Type B pancreatic cell (in vitro differentiated cells): ENCODE results near the gene ICA1. TPM values are rescaled to one million over a fixed set of nuclear protein-coding genes. Genes with fewer than 3 reads are reported as not detected.

Source experiments
- DNase-seq: peaks from one replicate; pipeline ENCODE4 v3.0.0; 2021; ENCODE audit warnings: mixed read lengths; ENCODE audit not compliant: unreplicated experiment; ENCODE audit errors: extremely low spot score
- H3K27ac Mint-ChIP-seq: 2 replicates; pipeline ENCODE4 v1.8.0; 2021; ENCODE audit warnings: mild to moderate bottlenecking, mixed read lengths
- H3K27me3 Mint-ChIP-seq: 2 replicates; pipeline ENCODE4 v1.8.0; 2021; ENCODE audit warnings: mixed read lengths
- H3K36me3 Mint-ChIP-seq: 2 replicates; pipeline ENCODE4 v1.8.0; 2021; ENCODE audit warnings: mixed read lengths
- H3K4me1 Mint-ChIP-seq: one replicate; pipeline ENCODE4 v1.8.0; 2021; ENCODE audit warnings: mixed read lengths; ENCODE audit not compliant: unreplicated experiment
- H3K4me3 Mint-ChIP-seq: 2 replicates; pipeline ENCODE4 v1.8.0; 2021; ENCODE audit warnings: mild to moderate bottlenecking, mixed read lengths
- H3K9me3 Mint-ChIP-seq: 2 replicates; pipeline ENCODE4 v1.8.0; 2021; ENCODE audit warnings: mixed read lengths
- CTCF ChIP-seq: fragments of 200-600 bp; sonication (generic); conservative IDR thresholded peaks from 2 replicates; pipeline ENCODE4 v1.5.0; 2021; ENCODE audit warnings: antibody characterized with exemption, mild to moderate bottlenecking
- total RNA-seq: library from RNA; stranded (reverse); gene quantifications from 2 replicates; pipeline ENCODE4 v1.2.1, GENCODE V29; 2021; ENCODE audit warnings: low replicate concordance

Gene ICA1
- total RNA-seq, 1 donor from 2014 or later: 9.8 TPM

DNA sequence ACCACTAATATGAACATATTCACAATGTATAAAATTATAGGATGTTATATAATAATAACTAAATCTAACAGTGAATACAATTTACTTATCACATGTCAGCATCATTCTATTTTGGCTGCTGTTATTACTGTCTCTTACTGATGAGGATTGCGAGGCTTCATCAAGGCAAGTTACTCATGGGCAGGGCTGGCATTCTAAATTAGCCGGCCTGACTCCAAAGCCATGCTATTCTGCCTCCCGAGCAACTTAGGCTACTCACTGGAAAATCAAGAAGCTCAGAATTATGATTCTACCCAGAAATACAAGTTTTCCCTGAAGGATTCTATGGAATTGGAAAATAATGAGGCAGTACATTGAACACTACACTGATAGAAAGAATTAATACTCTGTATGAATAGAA, 101.7 kb downstream of the ICA1 start:
- Mint-ChIP-seq H3K27ac (no peak overlapping the region), H3K27me3 (no peaks in the 10 kb centered on the region), H3K36me3 (no peaks in the 10 kb centered on the region), H3K4me3 (no peak overlapping the region), H3K9me3 (no peaks in the 10 kb centered on the region), H3K4me1 (peaks cover 4% of the 10 kb centered on the region)
- TF ChIP-seq CTCF: no peak
- DNase-seq: no peak

DNA sequence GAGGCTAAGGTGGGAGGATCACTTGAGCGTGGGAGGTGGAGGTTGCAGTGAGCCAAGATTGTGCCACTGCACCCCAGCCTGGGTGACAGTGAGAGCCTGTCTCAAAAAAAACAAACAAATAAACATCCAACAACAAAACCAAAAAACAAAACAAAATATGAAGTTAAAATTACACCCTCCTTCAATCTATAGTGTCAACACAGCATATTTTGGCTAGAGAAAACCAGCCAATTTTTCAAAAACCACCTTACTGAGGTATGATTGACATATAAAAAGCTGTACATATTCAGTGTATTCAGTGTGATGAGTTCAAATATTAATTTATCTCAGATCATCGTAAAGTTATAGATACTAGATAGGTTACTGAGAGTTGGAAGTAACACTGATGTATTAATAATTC, 102.4 kb downstream of the ICA1 start:
- DNase-seq: no peak
- Mint-ChIP-seq H3K9me3 (no peaks in the 10 kb centered on the region), H3K4me3 (no peak overlapping the region), H3K36me3 (no peaks in the 10 kb centered on the region), H3K27me3 (no peaks in the 10 kb centered on the region), H3K27ac (no peak overlapping the region), H3K4me1 (peaks cover 4% of the 10 kb centered on the region)
- no peak for TF ChIP-seq CTCF

DNA sequence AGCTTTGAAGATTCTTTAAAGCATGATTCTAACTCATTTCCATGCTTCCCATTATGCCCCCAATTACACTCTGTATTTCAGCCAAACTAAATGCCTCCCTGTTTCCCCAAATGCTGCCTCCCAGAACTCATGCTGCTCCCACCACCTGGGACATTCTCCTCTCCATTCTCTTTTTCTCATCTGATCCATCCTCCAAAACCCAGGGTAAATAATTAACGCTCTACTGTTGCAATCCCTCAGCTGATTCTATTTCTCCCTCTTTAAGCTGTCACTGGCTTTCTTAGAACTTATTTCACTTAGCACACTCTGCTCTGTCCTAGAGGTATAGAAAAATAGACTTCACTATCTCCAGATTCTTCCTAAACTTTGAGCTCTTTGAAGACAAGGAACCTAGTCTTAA, 104.7 kb downstream of the ICA1 start:
- Mint-ChIP-seq H3K27me3 (no peaks in the 10 kb centered on the region), H3K36me3 (no peaks in the 10 kb centered on the region), H3K27ac (no peak overlapping the region), H3K4me1 (peaks cover 8% of the 10 kb centered on the region), H3K9me3 (no peaks in the 10 kb centered on the region), H3K4me3 (no peak overlapping the region)
- DNase-seq: no peak
- TF ChIP-seq CTCF: no peak

DNA sequence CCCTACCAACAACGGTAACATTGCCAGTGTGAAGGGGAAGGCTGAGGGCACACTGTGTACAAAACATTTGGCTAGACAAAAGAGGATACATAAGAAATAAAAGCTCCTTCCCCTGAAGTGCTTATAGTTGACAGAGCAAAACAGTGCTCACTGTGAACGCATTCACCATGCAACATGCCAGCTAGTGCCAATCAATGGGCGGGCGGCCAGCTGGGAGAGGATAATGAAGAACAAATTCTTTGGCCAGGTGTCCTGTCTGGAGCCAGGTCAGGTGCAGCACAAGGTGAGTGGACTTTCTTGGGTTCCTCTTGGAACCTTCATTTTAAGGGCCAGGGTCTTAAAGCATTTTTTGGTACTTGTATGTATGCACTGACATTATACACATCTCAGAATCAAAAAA, 106.1 kb downstream of the ICA1 start:
- Mint-ChIP-seq H3K27me3 (no peaks in the 10 kb centered on the region), H3K4me3 (no peak overlapping the region), H3K9me3 (no peaks in the 10 kb centered on the region), H3K27ac (no peak overlapping the region), H3K4me1 (peaks cover 13% of the 10 kb centered on the region), H3K36me3 (no peaks in the 10 kb centered on the region)
- TF ChIP-seq CTCF: no peak
- no peak for DNase-seq

GRCh38 chr7:8154272-8154671, 107.7 kb downstream of the ICA1 start:
- H3K36me3 Mint-ChIP-seq: no peaks in the 10 kb centered on the region
- DNase-seq: no peak
- H3K4me1 Mint-ChIP-seq: peaks cover 13% of the 10 kb centered on the region
- no peaks in the 10 kb centered on the region for H3K27me3 Mint-ChIP-seq
- TF ChIP-seq CTCF: no peak
- H3K9me3 Mint-ChIP-seq: no peaks in the 10 kb centered on the region
- no peak overlapping the region for H3K4me3 Mint-ChIP-seq
- no peak overlapping the region for H3K27ac Mint-ChIP-seq
